ACC112 (cell line): ENCODE data around the gene CCNDBP1.
"Not testable (repeated sequence)": the region's sequence is repeated elsewhere in the genome, so short reads cannot be mapped to it uniquely, and the experiment has no call there.

Experiments used
- H2AFZ ChIP-seq: fragments of 200-600 bp; sonication (generic); one replicate; pipeline ENCODE4 v1.6.0; 2017; ENCODE audit warnings: antibody characterized with exemption, low read length; ENCODE audit not compliant: unreplicated experiment
- H3K27ac ChIP-seq: fragments of 200-600 bp; sonication (generic); 2 replicates; pipeline ENCODE4 v1.5.1; 2014; ENCODE audit warnings: low read depth, mild to moderate bottlenecking, antibody characterized with exemption, low read length, moderate library complexity
- H3K27me3 ChIP-seq: fragments of 200-600 bp; sonication (generic); 2 replicates; pipeline ENCODE4 v1.6.1; 2014; ENCODE audit warnings: mild to moderate bottlenecking, antibody characterized with exemption, low read length, moderate library complexity, mixed read lengths; ENCODE audit not compliant: insufficient read depth
- H3K36me3 ChIP-seq: fragments of 200-600 bp; sonication (generic); 2 replicates; pipeline ENCODE4 v1.6.1; 2016; ENCODE audit warnings: mild to moderate bottlenecking, antibody characterized with exemption, low read length, moderate library complexity, mixed read lengths; ENCODE audit not compliant: insufficient read depth
- H3K4me1 ChIP-seq: fragments of 200-600 bp; sonication (generic); one replicate; pipeline ENCODE4 v1.6.1; 2016; ENCODE audit warnings: low read length, mixed read lengths; ENCODE audit not compliant: insufficient read depth, unreplicated experiment, control insufficient read depth
- H3K4me3 ChIP-seq: fragments of 200-600 bp; sonication (generic); 2 replicates; pipeline ENCODE4 v1.5.1; 2014; ENCODE audit warnings: mild to moderate bottlenecking, low read depth, low read length
- H3K79me2 ChIP-seq: fragments of 200-600 bp; sonication (generic); one replicate; pipeline ENCODE4 v1.6.0; 2016; ENCODE audit warnings: low read length; ENCODE audit not compliant: control insufficient read depth, unreplicated experiment, insufficient read depth

Gene CCNDBP1

GRCh38 chr15:43193710-43194109 is 8.5 kb downstream of the CCNDBP1 start:
- H2AFZ ChIP-seq: no peak overlapping the region
- H3K27me3 ChIP-seq: no peaks in the 10 kb centered on the region
- H3K27ac ChIP-seq: no peak overlapping the region
- H3K79me2 ChIP-seq: no peaks in the 10 kb centered on the region
- peaks cover 13% of the 10 kb centered on the region; the same call in 1 of the 2 replicates for H3K36me3 ChIP-seq
- H3K4me1 ChIP-seq: peaks cover 7% of the 10 kb centered on the region
- H3K4me3 ChIP-seq: no peak overlapping the region

GRCh38 chr15:43194795-43195194 is 9.6 kb downstream of the CCNDBP1 start:
- H3K27me3 ChIP-seq: no peaks in the 10 kb centered on the region
- H3K4me1 ChIP-seq: peaks cover 7% of the 10 kb centered on the region
- H2AFZ ChIP-seq: no peak overlapping the region
- H3K79me2 ChIP-seq: no peaks in the 10 kb centered on the region
- H3K36me3 ChIP-seq: peaks cover 6% of the 10 kb centered on the region; the same call in 1 of the 2 replicates
- no peak overlapping the region for H3K27ac ChIP-seq
- H3K4me3 ChIP-seq: no peak overlapping the region

- Histone ChIP-seq H3K36me3 (peaks cover 4% of the 10 kb centered on the region; the same call in 1 of the 2 replicates), H3K4me1 (peaks cover 7% of the 10 kb centered on the region), H3K4me3 (no peak overlapping the region), H3K27ac (no peak overlapping the region), H3K79me2 (no peaks in the 10 kb centered on the region), H2AFZ (no peak overlapping the region), H3K27me3 (no peaks in the 10 kb centered on the region)
These were observed 11.8 kb downstream of the CCNDBP1 start for GRCh38 chr15:43196760-43197548.

GRCh38 chr15:43197773-43198172 is 12.6 kb downstream of the CCNDBP1 start:
- not testable (repeated sequence) for H3K36me3 ChIP-seq, H3K4me1 ChIP-seq, H2AFZ ChIP-seq, H3K27ac ChIP-seq, H3K79me2 ChIP-seq, H3K27me3 ChIP-seq, H3K4me3 ChIP-seq

DNA sequence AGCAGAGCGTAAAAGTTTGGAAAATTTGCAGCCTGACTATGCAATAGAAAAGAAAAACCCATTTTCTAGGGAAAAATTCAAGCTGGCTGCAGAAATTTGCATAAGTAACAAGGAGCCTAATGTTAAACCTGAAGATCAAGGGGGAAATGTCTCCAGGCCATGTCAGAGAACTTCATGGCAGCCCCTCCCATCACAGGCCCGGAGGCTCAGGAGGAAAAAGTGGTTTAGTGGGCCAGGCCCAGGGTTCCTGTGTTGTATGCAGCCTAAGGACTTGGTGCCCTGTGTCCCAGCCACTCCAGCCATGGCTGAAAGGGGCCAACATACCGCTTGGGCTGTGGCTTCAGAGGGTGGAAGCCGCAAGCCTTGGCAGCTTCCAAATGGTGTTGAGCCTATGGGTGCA is 13.4 kb downstream of the CCNDBP1 start:
- H3K27me3 ChIP-seq, H3K36me3 ChIP-seq, H3K4me1 ChIP-seq, H3K4me3 ChIP-seq, H2AFZ ChIP-seq, H3K27ac ChIP-seq, H3K79me2 ChIP-seq: not testable (repeated sequence)

DNA sequence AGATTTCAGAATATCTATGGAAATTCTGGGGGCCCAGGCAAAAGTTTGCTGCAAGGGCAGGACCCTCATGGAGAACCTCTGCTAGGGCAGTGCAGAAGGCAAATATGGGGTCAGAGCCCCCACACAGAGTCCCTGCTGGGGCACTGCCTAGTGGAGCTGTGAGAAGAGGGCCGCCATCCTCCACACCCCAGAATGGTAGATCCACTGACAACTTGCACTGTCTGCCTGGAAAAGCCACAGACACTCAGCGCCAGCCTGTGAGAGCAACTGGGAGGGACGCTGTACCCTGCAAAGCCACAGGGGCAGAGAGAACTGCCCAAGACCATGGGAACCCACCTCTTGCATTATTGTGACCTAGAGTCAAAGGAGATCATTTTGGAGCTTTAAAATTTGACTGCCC is 13.8 kb downstream of the CCNDBP1 start:
- Histone ChIP-seq H3K27me3 (no peaks in the 10 kb centered on the region), H2AFZ (no peak overlapping the region), H3K27ac (no peak overlapping the region), H3K4me3 (no peak overlapping the region), H3K36me3 (0 out of 2 replicates have a peak, but pooled peaks cover 4% of the 10 kb centered on the region), H3K79me2 (no peaks in the 10 kb centered on the region), H3K4me1 (peaks cover 7% of the 10 kb centered on the region)

DNA sequence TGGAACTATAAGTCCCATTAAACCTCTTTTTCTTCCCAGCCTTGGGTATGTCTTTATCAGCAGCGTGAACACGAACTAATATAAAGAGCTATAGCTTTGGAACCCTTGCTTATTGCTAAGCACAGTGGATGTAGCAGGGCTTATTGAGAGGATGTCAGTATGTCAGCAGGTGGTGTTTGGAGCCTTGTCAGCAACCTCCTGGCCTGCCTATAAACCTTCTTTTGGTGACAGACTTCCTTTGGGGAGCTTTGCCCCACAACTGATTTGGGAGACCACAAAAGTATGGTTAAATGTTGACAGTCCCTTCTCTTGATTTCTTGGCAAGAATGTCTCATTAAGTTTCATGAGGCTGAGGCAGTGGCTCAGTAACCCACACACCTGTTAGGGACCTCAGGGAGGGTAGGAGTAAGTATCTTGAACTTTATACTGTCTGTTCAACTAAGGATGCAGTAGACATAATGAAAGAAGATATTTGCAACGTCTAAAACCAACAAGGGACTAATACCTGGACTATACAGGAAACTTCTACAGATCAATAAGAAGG is 14.8 kb downstream of the CCNDBP1 start:
- H3K4me1 ChIP-seq: peaks cover under 1% of the 10 kb centered on the region
- H2AFZ ChIP-seq: no peak overlapping the region
- H3K4me3 ChIP-seq: no peak overlapping the region
- H3K27ac ChIP-seq: no peak overlapping the region
- no peaks in the 10 kb centered on the region for H3K27me3 ChIP-seq
- H3K79me2 ChIP-seq: no peaks in the 10 kb centered on the region
- H3K36me3 ChIP-seq: no peaks in the 10 kb centered on the region

- Histone ChIP-seq H3K27ac (no peak overlapping the region), H3K36me3 (no peaks in the 10 kb centered on the region), H3K4me3 (no peak overlapping the region), H3K79me2 (no peaks in the 10 kb centered on the region), H3K27me3 (peaks cover 35% of the 10 kb centered on the region), H3K4me1 (no peaks in the 10 kb centered on the region), H2AFZ (no peak overlapping the region)
These were observed 19.1 kb downstream of the CCNDBP1 start for GRCh38 chr15:43204016-43204901.

DNA sequence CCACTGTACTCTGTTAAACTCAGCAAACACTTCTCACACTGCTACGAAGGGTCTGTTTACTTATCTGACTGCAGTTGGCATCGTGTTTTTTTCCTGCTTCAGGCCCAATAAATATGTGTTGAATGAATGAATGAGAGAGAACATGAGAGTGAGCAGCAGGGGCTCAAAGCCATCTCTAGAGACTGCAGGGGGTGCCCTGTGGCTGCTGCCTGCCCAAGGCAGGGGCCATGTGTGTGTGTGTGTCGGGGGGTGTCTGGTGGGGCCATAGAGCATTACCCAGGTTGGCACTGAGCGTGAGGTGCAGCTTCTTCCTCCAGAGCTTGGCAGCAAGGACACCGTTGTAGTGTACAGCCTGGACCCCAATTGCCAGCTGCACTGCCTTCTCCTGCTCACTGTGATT is 20.9 kb downstream of the CCNDBP1 start:
- no peak overlapping the region for H3K27ac ChIP-seq
- H3K27me3 ChIP-seq: peaks cover 53% of the 10 kb centered on the region
- H3K79me2 ChIP-seq: no peaks in the 10 kb centered on the region
- no peak overlapping the region for H3K4me3 ChIP-seq
- H3K36me3 ChIP-seq: no peaks in the 10 kb centered on the region
- H2AFZ ChIP-seq: no peak overlapping the region
- H3K4me1 ChIP-seq: no peaks in the 10 kb centered on the region

DNA sequence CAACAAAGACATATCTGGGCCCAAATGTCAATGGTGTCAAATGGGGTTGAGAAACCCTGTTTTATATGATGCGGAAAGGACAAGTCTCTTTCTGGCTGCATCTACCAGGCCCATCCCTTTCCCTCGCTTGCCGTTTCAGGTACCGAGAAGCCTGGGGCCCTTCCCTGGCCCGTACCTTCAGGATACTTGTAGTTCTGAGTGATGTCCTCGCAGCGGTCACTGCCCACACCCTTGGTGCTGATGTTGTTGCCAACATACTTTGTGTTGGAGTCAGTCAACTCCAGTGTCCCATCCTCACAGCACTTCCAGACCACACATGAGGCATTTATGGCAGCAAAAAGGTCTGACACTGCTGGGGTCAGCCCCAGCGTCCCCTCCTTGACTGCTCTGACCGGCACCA is 21.8 kb downstream of the CCNDBP1 start:
- Histone ChIP-seq H3K4me3 (no peak overlapping the region), H3K27ac (no peak overlapping the region), H2AFZ (no peak overlapping the region), H3K27me3 (peaks cover 57% of the 10 kb centered on the region), H3K4me1 (no peaks in the 10 kb centered on the region), H3K36me3 (no peaks in the 10 kb centered on the region), H3K79me2 (no peaks in the 10 kb centered on the region)
